Mononuclear cell (primary cell): ENCODE measurements around the gene CRYBG2. TPM values are rescaled to one million over a fixed set of nuclear protein-coding genes. Genes with fewer than 3 reads are reported as not detected.

ENCODE experiments used
- H3K27me3 ChIP-seq: 2 replicates; pipeline ENCODE4 v1.6.0; 2011; ENCODE audit warnings: low read length, control low read depth; ENCODE audit not compliant: insufficient read depth
- H3K4me1 ChIP-seq: 2 replicates; pipeline ENCODE4 v1.5.1; 2011; ENCODE audit warnings: mild to moderate bottlenecking, low read length, control low read depth; ENCODE audit not compliant: insufficient read depth
- H3K4me3 ChIP-seq: 2 replicates; pipeline ENCODE4 v1.5.1; 2011; ENCODE audit warnings: mild to moderate bottlenecking, low read length, moderate library complexity
- H3K9me3 ChIP-seq: 2 replicates; pipeline ENCODE4 v1.5.1; 2011; ENCODE audit warnings: low read depth, mild to moderate bottlenecking, control low read depth, low read length
- total RNA-seq: library from RNA; depleted of rRNA; stranded (reverse); fragments of >200 nt; gene quantifications from one replicate; pipeline ENCODE4 v1.2.3, GENCODE V29; 2012

The CRYBG2 gene
- total RNA-seq, 1 donor, result 0.10 TPM

DNA sequence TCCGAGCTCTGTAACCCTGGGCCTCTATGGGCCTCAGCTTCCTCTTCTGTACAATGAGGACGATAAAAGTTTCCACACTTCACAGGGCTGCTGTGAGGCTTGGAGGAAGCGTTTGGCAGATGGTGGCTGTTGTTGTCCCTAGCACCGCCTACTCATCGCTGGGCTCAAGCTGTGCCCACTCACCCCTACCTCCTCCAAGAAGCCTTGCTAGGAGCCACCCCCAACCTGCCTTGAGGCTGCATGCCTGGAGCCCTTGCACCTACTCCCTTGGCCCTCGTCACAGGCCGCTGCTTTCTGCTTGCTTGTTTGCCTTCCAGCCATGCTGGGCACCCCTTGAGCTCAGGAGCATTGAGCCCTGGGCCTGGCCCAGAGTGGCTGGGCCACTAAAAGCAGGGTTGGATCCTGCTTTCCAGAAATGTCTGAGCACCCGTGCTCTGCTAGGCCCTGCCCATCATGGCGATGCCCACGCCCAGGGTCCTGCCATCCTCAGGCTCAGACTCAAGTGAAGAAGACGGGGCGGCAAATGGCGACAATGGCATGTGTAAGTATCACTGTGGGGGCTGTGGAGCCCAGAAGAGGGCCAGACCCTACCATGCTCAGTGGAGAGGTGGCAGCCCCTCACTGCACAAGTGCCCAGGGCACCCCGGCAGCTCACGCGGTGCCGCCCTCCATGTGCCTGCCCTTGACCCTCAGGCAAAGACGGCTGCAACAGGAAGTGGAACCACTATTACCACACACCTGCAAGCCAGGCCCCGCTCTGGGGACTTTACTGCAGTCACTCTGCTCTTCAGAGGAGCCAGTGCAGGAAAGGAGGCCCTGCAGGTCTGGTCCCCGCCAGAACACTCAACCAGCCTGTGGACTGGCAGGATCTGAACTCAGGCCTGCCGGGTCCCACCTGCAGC lies 64.5 kb downstream of the CRYBG2 start:
- H3K9me3 ChIP-seq, result no peaks in the 10 kb centered on the region
- no peak overlapping the region for H3K4me3 ChIP-seq
- peaks cover 94% of the 10 kb centered on the region for H3K4me1 ChIP-seq
- H3K27me3 ChIP-seq, result no peaks in the 10 kb centered on the region

DNA sequence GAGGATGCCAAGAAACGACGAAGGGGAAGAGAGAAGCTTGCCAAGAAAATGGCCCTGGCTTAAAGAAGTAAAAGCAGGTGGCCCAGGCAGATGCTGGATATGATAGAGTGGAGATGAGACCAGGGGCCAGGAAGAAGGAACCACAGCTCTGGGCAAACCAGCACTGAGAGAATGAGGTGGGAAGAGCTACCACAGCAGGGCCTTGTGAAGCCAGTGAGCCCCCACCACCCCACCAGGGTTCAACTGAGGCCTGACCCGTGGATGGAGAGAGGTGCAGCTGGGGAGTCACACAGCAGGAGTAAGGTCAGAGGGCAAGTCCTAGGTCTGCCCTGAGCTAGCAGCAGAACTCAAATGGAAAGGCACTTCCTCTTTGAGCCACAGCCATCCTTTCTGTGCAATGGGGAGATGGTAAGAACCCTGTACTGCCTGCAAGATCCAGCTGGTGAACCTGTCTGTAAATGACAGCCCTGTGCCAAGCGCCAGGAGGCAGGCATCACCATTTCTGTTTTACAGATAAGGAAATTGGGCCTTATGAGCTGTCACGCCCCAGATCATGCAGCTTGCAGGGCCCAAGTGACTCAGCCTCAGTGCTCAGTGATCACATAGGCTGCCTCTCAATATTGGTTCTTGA lies 65.5 kb downstream of the CRYBG2 start:
- no peaks in the 10 kb centered on the region for H3K9me3 ChIP-seq
- no peaks in the 10 kb centered on the region for H3K27me3 ChIP-seq
- H3K4me1 ChIP-seq, result peaks cover 100% of the 10 kb centered on the region
- H3K4me3 ChIP-seq, result no peak overlapping the region

DNA sequence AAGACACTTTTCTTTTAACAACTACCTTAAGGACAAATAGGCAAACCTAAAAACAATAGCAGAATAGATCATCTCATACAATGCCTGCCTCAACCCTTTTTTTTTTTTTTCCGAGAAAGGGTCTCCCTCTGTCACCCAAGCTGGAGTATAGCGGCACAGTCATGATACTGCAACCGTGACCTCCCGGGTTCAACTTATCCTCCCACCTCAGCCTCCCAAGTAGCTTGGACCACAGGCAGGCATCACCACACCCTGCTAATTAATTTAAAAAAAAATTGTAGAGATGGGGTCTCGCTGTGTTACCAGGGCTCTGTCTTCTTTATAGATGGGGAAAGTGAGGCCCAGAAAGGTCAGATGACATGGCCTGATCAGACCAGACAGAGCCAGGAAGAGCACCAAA lies 66.1 kb downstream of the CRYBG2 start:
- H3K4me1 ChIP-seq, result peaks cover 100% of the 10 kb centered on the region
- H3K4me3 ChIP-seq, result no peak overlapping the region
- H3K9me3 ChIP-seq, result no peaks in the 10 kb centered on the region
- no peaks in the 10 kb centered on the region for H3K27me3 ChIP-seq

DNA sequence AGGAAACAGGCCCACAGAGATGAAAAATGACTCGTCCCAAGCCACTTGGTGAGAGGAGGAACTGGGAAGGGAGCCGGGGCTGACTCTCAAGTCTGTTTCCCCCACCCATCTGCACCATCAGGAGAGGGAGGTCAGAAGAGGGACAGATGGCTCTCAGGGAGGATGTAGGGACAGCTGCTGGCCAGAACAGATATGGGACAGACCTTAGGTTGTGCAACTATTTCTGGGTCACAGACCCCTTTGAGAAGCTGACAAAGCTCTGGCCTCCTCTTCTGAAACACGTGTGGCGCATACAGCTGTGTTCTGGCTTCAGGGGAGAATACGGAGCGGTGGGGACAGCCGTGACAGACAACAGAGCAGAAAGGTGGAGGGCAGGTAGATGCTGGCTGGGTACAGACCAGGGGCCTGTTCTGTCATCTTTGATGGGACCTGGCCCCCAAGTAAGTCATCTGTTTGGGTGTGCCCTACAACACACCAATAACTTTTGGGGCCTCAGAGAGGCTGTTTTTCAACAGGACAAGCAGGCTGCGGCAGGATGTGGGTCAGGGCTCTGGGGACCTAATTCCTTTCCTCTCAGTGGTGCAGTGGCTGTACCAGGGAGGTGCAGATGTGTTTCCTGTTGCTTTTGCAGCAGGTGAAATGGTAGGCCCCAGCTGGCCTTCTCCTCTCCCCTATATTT lies 66.8 kb downstream of the CRYBG2 start:
- Histone ChIP-seq H3K4me1 (peaks cover 100% of the 10 kb centered on the region), H3K9me3 (no peaks in the 10 kb centered on the region), H3K27me3 (no peaks in the 10 kb centered on the region), H3K4me3 (no peak overlapping the region)

GRCh38 chr1:26286064-26286416 lies 67.9 kb downstream of the CRYBG2 start:
- H3K9me3 ChIP-seq, result no peaks in the 10 kb centered on the region
- no peak overlapping the region for H3K4me3 ChIP-seq
- H3K4me1 ChIP-seq, result peaks cover 100% of the 10 kb centered on the region
- no peaks in the 10 kb centered on the region for H3K27me3 ChIP-seq

DNA sequence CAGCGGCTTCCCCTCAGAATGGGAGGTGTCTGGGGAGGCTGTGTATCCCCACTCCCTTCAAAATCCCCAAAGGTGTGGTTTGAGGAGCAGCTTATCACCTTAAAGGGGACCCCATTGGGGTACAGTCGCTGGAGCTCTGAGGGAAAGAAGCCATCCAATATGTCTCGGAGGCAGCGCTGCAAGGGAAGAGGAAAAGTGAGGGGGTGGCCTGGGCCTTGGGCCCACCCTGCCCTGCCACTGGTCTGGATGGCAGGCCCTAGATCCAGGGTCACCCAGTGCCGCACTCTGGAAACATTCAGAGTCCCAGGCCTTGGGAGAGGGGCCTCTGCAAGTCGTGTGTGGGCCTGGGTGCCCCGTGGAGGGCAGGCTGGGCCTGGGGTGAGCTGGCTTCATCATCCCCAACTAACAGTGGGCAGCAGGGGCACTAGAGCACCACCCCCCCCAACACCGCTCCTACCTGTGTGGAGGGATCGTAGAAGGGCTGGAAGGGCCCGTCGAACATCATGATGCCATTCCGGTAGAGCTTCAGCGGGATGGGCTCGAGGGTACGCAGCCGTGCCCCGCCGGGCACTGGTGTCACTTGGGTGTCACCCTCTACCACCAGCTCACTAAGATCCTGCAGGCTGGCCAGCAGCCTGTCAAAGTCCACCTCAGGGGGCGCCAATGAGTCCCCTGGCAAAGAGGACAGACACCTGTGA lies 68.4 kb downstream of the CRYBG2 start:
- Histone ChIP-seq H3K27me3 (no peaks in the 10 kb centered on the region), H3K4me1 (peaks cover 100% of the 10 kb centered on the region), H3K9me3 (no peaks in the 10 kb centered on the region), H3K4me3 (no peak overlapping the region)

GRCh38 chr1:26284597-26285347 lies 69.2 kb downstream of the CRYBG2 start:
- no peaks in the 10 kb centered on the region for H3K9me3 ChIP-seq
- H3K27me3 ChIP-seq, result no peaks in the 10 kb centered on the region
- H3K4me3 ChIP-seq, result no peak overlapping the region

DNA sequence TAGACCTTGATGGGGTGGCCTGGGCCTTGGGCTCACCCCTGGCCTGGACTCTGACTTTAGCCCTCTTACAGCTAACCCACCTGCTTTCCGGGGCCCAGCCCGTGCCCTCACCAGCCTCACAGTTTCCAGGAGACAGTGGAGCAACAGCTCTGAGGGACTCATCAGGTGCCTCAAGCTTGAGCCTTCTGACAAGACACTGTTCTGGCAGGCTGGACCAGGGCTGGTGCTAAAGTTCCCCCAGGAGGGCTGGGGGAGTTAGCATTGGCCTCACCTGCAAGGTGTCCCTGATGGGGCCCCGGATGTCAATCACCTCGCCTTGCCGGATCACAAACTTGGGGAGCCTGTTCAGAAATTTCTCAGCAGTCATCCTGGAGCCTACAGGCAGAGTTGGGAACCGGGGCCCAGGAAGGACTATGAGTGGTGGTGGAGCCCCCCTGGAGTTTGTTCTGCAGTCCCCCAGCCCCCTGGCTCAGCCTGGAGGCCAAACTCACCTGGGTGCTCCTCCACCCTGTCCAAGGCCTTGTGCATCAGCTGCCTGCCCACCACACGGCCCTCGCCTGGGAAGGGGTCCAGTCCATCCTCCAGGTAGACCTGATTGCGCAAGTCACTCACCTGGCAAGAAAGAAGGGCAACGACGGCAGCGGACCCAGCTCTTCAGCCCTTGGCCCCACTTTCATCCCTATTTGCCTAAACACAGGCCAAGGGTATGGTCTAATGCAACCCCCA lies 69.9 kb downstream of the CRYBG2 start:
- no peaks in the 10 kb centered on the region for H3K9me3 ChIP-seq
- H3K27me3 ChIP-seq, result no peaks in the 10 kb centered on the region
- peaks cover 93% of the 10 kb centered on the region for H3K4me1 ChIP-seq
- no peak overlapping the region for H3K4me3 ChIP-seq

More at GRCh38 chr1:26284597-26285347, 69.2 kb downstream of the CRYBG2 start:
- peaks cover 94% of the 10 kb centered on the region for H3K4me1 ChIP-seq

- H3K4me3 ChIP-seq, result no peak overlapping the region
- H3K27me3 ChIP-seq, result no peaks in the 10 kb centered on the region
- peaks cover 93% of the 10 kb centered on the region for H3K4me1 ChIP-seq
- H3K9me3 ChIP-seq, result no peaks in the 10 kb centered on the region
Observed at GRCh38 chr1:26283279-26283853, 70.6 kb downstream of the CRYBG2 start.

- no peaks in the 10 kb centered on the region for H3K27me3 ChIP-seq
- no peak overlapping the region for H3K4me3 ChIP-seq
- H3K4me1 ChIP-seq, result peaks cover 93% of the 10 kb centered on the region
- H3K9me3 ChIP-seq, result no peaks in the 10 kb centered on the region
Observed at GRCh38 chr1:26282401-26282918, 71.5 kb downstream of the CRYBG2 start.

DNA sequence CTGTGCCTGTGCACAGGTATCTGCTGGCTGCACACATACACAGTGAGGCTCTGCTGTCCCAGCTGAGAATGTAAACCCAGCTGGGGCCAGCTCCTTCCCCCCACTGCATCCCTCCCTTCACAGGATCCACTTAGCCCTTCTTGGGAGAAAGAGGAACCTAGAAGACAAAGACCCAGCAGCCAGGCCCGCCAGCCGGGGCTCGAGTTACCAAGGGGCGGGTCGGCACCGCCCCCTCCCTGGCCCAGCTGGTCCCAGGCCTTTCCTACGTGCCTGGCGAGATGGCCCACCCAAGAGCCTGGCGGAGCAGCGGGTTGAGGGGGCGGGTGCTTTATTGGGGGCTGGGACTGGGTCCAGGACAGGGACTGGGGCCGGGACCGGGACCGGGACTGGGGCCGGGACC lies 72.0 kb downstream of the CRYBG2 start:
- H3K27me3 ChIP-seq, result no peaks in the 10 kb centered on the region
- peaks cover 93% of the 10 kb centered on the region for H3K4me1 ChIP-seq
- H3K4me3 ChIP-seq, result no peak overlapping the region
- H3K9me3 ChIP-seq, result no peaks in the 10 kb centered on the region

DNA sequence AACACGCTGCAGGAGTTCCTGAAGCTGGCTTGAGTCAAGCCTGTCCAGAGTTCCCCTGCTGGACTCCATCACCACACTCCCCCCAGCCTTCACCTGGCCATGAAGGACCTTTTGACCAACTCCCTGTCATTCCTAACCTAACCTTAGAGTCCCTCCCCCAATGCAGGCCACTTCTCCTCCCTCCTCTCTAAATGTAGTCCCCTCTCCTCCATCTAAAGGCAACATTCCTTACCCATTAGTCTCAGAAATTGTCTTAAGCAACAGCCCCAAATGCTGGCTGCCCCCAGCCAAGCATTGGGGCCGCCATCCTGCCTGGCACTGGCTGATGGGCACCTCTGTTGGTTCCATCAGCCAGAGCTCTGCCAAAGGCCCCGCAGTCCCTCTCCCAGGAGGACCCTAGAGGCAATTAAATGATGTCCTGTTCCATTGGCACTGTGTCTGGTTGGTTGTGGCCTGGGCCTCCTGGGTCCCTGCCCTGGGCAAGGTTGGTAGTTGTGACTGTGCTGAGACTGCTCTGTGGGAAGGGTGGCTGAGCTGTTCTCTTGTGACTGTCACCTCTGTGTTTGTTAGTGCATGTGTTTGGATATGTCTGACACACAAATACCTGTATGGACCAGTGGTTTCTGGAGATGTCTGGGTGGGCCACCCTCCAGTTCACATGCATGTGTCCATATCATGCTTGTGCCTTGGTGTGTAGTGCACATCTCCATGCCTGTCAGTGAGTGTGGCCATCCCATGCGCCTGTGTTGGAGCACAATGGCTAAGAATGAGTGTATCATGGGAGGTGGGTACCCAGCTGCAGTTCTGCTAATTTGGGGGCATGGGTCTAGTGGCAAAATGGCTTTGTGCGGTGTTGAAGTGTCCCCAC lies 72.6 kb downstream of the CRYBG2 start:
- Histone ChIP-seq H3K27me3 (no peaks in the 10 kb centered on the region), H3K9me3 (no peaks in the 10 kb centered on the region), H3K4me1 (peaks cover 93% of the 10 kb centered on the region), H3K4me3 (peak overlapping the region; percentile 88)
